GM19467 (cell line): ENCODE data around the gene CDH13.

ENCODE experiments used
- ATAC-seq: cut with Tn5 transposase; IDR thresholded peaks from one replicate; pipeline ENCODE4 v1.9.1; 2021; ENCODE audit warnings: mild to moderate bottlenecking, moderate library complexity; ENCODE audit not compliant: unreplicated experiment

The CDH13 gene

GRCh38 chr16:83806731-83807130 lies 1180.0 kb downstream of the CDH13 start:
- ATAC-seq, result no peak

DNA sequence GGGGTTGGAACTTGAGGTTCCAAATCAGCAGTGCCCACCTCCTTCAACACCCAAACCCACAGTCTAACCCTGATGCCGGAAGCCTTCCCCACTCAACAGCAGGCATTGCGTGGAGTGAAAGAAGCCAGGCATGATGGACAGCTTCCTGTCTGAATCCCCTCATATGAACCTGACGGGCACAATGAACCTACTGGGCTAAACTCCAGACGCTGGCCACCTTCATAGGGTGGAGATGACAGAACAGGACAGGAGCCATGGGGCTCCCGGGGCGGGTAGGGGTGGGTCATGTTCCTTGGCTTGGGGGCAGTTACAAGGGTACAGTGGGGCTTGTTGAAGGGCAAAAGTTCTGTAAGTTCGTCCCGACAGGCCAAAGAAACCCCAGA lies 1180.5 kb downstream of the CDH13 start:
- ATAC-seq, result no peak

DNA sequence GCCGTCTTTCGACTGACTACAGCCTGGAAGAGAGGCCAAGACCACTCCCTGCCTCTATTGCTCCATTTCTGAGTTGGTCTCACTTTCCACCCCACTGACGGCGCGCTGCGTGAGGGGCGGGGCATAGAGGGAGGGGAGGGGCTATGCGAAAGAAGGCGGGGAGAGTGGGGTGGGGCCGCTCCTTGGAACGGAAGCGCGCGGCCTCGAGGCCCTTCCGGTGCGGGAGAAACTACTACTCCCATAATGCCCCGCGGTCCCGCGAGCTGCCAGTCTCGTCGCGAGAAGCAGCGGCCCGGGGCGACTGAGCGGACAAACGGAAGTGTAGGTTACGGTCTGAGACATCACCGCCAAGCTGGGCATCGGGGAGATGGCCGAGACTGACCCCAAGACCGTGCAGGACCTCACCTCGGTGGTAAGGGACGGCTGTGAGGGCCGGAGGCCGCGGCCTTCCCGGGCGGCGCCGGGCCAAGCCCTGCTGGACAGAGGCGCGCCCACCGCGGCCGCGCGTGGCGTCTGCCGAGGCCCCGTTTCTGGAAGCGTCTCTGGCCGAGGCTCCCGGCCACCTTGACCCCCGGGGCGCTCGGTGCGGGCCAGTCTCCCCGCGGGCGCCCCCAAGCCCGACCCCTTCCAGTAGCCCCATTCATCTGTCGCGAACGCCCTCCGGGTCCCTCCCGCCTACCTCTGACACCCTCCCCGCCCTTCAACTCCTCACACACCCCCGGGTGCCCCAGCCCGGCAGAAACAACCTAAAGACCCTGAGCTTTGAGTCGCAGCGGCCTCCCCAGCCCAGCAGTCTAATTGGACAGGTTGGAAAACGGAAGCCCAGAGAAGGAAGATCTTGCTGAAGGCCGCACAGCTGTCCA lies 1181.2 kb downstream of the CDH13 start, which contains the start of gene HSBP1:
Gene HSBP1 (plus strand): TSS at position 269 of the 863 bp plus-strand sequence. CDS start 99 bp downstream, at position 368.
- ATAC-seq, result peak; percentile 96

- ATAC-seq, result no peak
Measured at GRCh38 chr16:83808573-83809014, 1181.8 kb downstream of the CDH13 start.

GRCh38 chr16:83809092-83809491 lies 1182.3 kb downstream of the CDH13 start:
- ATAC-seq, result no peak

- no peak for ATAC-seq
Measured at GRCh38 chr16:83810901-83811300, 1184.1 kb downstream of the CDH13 start.

DNA sequence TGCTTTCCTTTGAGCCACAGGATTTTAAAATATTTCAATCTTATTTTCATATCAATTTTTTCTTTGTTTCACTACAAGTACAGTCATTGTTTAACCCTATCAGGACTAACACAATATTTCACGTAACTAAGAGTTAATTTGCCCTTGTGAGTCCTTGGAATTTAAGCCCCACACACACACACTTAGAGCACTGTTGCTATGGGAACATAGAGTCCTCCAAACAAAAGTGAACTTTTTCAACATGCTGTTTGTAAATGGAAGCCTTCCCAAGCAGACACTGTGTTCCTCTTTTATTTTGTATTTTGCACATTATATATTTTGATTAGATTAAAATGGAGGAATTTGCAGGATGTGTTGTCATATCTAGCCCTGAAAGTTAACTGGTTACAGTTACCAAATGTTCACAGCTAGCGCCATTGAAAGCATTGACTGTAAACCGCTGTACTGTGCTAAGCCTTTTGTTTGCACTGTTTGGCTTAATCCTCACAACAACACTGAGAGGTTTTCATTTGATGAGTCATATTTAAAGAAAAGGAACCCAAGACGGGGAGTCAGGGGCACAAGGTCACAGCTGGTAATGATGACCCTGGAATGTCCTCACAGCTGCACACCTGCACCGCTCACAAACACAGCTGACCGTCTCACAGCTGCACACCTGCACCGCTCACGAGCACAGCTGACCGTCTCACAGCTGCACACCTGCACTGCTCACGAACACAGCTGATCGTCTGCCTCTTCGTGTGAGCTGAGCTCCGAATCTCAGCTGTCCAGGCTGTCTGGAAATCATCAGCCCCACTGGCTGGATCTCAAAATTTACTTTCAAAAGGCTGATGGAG lies 1187.3 kb downstream of the CDH13 start:
- ATAC-seq, result no peak

DNA sequence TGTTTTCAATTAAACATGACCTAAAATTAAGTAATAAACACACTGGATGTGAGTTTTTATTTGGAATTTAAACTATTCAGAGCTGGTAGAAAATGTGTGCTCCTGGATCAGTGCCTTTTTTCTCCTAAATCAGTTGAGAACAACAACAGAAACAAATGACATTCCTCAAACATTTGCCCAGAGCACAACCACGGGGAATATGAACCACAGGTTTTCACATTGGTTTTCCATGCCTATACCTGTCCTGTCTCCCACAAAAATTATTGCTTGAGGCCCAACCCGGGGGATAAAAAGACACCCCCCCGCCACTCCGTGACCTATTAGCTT lies 1187.9 kb downstream of the CDH13 start:
- no peak for ATAC-seq

DNA sequence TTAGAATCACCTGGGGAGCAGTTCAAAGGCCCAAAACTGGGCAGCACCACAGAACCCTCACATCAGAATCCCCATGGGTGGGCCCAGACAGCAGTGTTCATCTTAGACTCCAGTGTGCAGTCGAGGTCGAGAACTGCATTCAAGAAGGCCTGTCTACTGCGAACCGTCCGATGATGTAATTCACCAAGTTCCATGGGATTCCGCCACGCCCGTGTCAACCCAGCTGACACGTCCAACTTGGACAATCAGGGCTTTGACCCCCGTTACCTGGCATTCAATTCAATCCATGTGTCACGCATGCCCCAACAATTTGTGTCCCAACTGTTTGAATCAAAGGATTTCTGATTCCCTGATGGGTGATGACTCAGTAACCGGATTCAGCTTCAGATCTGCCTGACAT lies 1190.3 kb downstream of the CDH13 start:
- ATAC-seq, result no peak

- ATAC-seq, result no peak
Measured at GRCh38 chr16:83818276-83818675, 1191.5 kb downstream of the CDH13 start.

DNA sequence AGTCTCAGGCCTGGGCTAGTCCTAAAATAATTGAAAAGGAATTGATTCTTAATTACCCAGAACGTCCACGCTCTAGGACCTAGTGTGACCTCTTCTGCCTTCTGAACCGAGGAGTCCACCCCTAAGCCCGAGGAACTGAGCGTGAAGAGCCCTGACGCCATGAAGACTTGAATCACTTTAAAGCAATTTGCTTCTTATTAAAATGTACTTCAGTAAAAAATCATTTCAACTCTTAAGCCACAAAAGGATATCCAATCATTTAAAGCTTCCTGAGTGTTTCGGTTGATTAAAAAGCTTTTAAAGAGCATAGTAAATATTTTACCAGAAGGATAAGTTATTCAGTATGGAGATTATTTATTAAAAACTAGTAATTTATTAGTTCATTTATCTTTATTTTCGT lies 1192.6 kb downstream of the CDH13 start:
- no peak for ATAC-seq

- ATAC-seq, result no peak
Measured at GRCh38 chr16:83826146-83826913, 1199.6 kb downstream of the CDH13 start.

- no peak for ATAC-seq
Measured at GRCh38 chr16:83830091-83830768, 1203.5 kb downstream of the CDH13 start.

GRCh38 chr16:83830769-83831455 lies 1204.1 kb downstream of the CDH13 start:
- ATAC-seq, result no peak

DNA sequence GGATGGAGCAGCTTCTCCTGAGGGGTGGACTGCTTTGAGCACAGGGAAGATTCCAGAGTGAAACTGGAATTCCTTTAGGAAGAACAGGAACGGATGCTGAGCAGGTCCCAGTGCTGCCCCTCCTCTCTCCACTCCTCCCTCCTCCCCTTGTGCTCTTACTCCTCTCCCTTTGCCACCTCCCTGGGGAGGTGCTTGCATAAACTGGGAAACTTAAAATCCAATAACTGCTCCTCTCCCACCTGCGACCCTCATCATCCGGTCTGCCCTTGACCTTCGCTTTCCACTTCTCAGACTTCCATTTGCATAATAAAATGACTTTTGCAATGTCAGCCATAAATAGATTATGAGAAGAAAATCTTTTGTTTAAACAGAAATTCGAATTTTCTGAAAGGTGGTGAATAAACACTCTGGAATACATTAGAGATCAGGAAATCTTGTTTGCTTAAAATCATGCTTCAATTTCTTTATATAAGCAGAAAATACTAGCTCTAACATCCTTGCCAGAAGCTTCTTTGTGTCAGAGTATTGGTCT lies 1204.8 kb downstream of the CDH13 start:
- no peak for ATAC-seq

DNA sequence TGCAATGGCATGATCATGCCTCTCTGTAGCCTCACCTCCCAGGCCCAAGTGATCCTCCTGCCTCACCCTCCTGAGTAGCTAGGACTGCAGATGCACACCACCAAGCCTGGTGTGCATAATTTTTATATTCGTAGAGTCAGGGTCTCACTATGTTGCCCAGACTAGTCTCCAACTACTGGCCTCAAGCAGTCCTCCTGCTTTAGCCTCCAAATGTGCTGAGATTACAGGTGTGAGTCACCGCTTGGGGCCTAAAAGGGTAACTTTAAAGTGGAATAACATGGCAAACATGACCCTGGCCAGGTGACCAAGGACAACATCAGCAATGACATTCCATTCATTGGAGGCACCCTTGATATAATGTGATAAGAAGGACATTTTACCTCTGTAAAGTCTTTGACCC lies 1207.2 kb downstream of the CDH13 start:
- no peak for ATAC-seq

DNA sequence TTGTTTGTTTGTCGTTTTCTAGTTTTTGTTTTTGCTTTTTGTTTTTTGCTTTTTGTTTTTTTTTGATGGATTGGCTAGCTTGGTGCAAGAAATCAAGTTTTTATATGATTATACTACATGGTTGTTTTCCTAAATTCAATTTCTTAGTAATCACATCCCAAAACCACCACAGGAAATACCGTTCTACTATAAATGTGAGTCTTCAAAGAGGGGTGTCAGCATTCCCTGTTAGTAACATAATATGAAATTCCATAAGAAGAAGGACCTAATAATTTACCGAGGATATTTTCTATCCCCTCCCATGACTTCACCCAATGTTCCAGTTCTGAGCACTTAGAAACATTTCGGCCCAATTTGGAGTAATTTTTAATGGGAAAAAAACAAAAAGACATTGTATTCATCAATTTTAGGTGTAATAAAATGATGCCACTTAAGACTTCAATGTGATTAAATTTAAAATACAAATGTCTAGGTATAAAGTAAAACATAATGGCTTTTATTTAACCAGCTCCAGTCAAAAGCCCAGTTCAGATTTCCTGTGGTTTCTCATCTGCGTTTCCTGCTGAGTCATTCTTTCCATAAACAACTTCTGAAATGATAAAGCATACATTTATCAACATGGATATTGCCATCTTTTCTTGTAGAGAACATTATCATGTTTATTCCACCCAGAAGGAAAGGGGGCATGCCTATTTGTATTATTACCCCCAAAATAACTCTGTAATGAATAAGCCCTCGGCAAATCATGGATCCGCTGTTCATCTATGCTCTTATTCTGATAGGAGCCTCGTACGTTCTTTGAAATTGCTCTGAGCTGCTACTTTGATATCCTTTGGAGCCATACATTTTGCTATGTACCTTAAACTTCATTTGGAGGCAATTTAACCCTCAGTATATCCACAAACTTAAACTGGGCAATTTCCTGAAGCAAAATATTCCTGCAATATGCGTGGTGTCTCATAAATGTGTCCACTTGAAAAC lies 1209.1 kb downstream of the CDH13 start:
- ATAC-seq, result no peak

GRCh38 chr16:83837566-83837965 lies 1210.8 kb downstream of the CDH13 start:
- no peak for ATAC-seq

DNA sequence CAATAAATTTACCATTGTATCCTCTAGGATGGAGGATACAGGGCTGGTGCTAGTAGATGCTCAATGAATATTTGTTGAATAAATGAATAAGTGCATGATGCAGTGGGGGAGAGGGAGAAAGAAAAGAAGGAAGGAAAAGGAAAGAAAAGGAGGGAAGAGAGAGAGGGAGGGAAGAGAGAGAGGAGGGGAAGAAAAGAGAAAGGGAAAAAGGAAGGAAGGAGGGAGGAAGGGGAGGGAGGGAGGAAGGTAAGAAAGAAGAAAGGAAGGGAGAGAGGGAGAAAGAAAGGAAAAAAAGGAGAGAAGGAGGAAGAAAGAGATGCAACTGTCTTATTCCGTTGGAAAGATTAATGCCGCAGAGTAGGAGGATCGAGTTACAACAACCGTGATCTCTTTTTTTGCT lies 1211.4 kb downstream of the CDH13 start:
- no peak for ATAC-seq
